D721Med (cell line): ENCODE data around the gene C1QTNF6.

Source experiments
- DNase-seq: peaks from one replicate; pipeline ENCODE4 v3.0.0; 2011; ENCODE audit warnings: low spot score; ENCODE audit not compliant: insufficient read length
- FAIRE-seq: peaks from 2 replicates; lab custom pipeline; 2011; peaks lifted over from hg19 to GRCh38; lab: Jason Lieb, UNC
- TF ChIP-seq, protein P1 (sequence below): IDR thresholded peaks from 2 replicates; pipeline ENCODE4 v1.5.1; 2012; ENCODE audit warnings: mild to moderate bottlenecking, control low read depth; ENCODE audit not compliant: insufficient read depth; ENCODE audit errors: missing control alignments

C1QTNF6 gene

GRCh38 chr22:37138849-37139561 lies 49.0 kb downstream of the C1QTNF6 start:
- TF ChIP-seq, protein P1, sequence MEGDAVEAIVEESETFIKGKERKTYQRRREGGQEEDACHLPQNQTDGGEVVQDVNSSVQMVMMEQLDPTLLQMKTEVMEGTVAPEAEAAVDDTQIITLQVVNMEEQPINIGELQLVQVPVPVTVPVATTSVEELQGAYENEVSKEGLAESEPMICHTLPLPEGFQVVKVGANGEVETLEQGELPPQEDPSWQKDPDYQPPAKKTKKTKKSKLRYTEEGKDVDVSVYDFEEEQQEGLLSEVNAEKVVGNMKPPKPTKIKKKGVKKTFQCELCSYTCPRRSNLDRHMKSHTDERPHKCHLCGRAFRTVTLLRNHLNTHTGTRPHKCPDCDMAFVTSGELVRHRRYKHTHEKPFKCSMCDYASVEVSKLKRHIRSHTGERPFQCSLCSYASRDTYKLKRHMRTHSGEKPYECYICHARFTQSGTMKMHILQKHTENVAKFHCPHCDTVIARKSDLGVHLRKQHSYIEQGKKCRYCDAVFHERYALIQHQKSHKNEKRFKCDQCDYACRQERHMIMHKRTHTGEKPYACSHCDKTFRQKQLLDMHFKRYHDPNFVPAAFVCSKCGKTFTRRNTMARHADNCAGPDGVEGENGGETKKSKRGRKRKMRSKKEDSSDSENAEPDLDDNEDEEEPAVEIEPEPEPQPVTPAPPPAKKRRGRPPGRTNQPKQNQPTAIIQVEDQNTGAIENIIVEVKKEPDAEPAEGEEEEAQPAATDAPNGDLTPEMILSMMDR = no peak
- DNase-seq (no peak), FAIRE-seq (no peak)

DNA sequence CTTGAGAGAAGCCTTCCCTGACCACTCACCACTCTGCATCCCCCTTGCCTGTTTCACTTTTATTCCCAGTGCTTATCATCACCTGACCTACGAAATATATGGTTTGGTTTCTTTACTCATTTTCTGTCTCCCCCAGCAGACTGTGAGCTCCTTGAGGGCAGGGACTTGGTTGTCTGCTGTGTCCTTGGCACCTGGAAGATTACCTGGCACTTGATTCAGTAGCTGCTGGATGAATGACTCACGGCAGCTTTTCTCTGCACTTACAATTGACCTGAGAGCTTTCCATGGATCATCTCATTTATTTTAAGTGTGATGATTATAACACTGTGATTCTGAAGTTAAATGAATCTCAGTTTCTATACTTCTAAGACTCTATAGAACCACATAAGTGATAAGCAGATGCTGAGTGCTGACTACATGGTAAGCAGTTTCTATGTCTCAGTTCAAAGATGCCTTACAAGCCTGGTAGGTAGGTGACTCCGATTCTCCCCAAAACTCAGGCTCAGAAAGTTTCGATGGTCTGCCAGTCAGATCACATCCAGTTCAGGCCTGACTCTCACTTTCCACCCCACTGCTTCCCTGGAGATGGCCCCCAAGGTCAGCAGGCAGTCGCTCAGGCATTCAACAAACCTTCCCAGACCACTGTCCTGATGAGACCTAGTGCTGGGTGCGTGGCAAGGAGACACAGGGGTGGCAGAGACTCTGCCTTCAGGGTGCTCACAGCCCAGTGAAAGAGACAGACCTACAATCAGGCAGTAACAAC lies 50.0 kb downstream of the C1QTNF6 start:
- DNase-seq (no peak), FAIRE-seq (no peak)
- TF ChIP-seq, protein P1 = no peak

DNA sequence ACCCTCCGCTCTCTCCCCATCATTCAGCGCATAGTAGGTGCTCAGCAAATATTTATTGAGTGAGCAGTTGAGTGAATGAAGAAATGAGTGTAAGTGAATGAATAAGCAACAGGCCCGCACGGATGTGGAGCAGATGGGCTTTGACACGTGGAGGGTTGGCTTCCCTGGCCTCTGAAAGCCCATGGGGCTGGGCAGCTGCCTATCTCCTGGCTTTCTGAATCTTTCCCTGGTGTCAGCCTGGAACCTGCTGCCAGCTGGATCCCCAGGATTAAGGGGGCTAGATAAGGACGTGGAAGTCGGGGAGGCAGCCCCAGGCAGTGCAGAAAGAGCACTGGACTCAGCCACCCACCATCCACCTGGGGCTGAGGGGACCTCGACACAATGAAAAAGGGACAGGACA lies 50.9 kb downstream of the C1QTNF6 start:
- DNase-seq (no peak), FAIRE-seq (no peak)
- TF ChIP-seq, protein P1 = no peak

- TF ChIP-seq, protein P1 = no peak
- DNase-seq = no peak
- FAIRE-seq = no peak
These were observed 53.0 kb downstream of the C1QTNF6 start for GRCh38 chr22:37135023-37135422.

GRCh38 chr22:37133304-37134018 lies 54.6 kb downstream of the C1QTNF6 start:
- FAIRE-seq (no peak), DNase-seq (no peak)
- TF ChIP-seq, protein P1 = no peak

- DNase-seq = no peak
- TF ChIP-seq, protein P1 = no peak
- no peak for FAIRE-seq
These were observed 55.3 kb downstream of the C1QTNF6 start for GRCh38 chr22:37132773-37133172.
